ENCODE data around the gene FAM229A. TPM values are rescaled to one million over a fixed set of nuclear protein-coding genes. Genes with fewer than 3 reads are reported as not detected.

FAM229A gene
- total and polyA plus RNA-seq, 2 experiments from 2014 or later = 3.4 to 4.2 TPM

GRCh38 chr1:32376199-32376598 lies 13.9 kb upstream of the FAM229A start:
- Histone ChIP-seq H3K9me3 (ENCODE audit: low read depth) (no peaks in the 10 kb centered on the region), H3K36me3 (replicated peaks; ENCODE audit: insufficient read depth, low read depth) (no peaks in the 10 kb centered on the region), H4K20me1 (ENCODE audit: insufficient read depth, poor library complexity, severe bottlenecking) (no peaks in the 10 kb centered on the region), H3K4me2 (no peak overlapping the region), H3K4me1 (ENCODE audit: insufficient read depth) (no peaks in the 10 kb centered on the region), H3K27me3 (no peaks in the 10 kb centered on the region), H2AFZ (no peak overlapping the region), H3K4me3 (no peak overlapping the region), H3K9me2 (replicated peaks; ENCODE audit: insufficient read depth) (no peaks in the 10 kb centered on the region), H3K27ac (no peak overlapping the region), H3K79me2 (no peaks in the 10 kb centered on the region)
- WGBS (ENCODE audit: low lambda C conversion rate, missing lambda C conversion rate) = 98% methylated on average over 11 of the region's 11 CpGs
- DNase-seq (ENCODE audit: low spot score) = no peak
- TF ChIP-seq EZH2 (IDR thresholded peaks at IDR 0.05; ENCODE audit: borderline replicate concordance) (no peak), EZH2phosphoT487 (IDR thresholded peaks at IDR 0.05; ENCODE audit: low read depth, severe bottlenecking, unreplicated experiment) (no peak)
- TF ChIP-seq, protein P1, sequence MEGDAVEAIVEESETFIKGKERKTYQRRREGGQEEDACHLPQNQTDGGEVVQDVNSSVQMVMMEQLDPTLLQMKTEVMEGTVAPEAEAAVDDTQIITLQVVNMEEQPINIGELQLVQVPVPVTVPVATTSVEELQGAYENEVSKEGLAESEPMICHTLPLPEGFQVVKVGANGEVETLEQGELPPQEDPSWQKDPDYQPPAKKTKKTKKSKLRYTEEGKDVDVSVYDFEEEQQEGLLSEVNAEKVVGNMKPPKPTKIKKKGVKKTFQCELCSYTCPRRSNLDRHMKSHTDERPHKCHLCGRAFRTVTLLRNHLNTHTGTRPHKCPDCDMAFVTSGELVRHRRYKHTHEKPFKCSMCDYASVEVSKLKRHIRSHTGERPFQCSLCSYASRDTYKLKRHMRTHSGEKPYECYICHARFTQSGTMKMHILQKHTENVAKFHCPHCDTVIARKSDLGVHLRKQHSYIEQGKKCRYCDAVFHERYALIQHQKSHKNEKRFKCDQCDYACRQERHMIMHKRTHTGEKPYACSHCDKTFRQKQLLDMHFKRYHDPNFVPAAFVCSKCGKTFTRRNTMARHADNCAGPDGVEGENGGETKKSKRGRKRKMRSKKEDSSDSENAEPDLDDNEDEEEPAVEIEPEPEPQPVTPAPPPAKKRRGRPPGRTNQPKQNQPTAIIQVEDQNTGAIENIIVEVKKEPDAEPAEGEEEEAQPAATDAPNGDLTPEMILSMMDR (IDR thresholded peaks at IDR 0.05; ENCODE audit: poor library complexity) = no peak

GRCh38 chr1:32373996-32374592 lies 11.8 kb upstream of the FAM229A start:
- Histone ChIP-seq H3K27ac (no peak overlapping the region), H3K36me3 (replicated peaks; ENCODE audit: insufficient read depth, low read depth) (no peaks in the 10 kb centered on the region), H3K4me2 (no peak overlapping the region), H4K20me1 (ENCODE audit: insufficient read depth, poor library complexity, severe bottlenecking) (no peaks in the 10 kb centered on the region), H3K9me2 (replicated peaks; ENCODE audit: insufficient read depth) (no peaks in the 10 kb centered on the region), H2AFZ (no peak overlapping the region), H3K4me1 (ENCODE audit: insufficient read depth) (no peaks in the 10 kb centered on the region), H3K9me3 (ENCODE audit: low read depth) (no peaks in the 10 kb centered on the region), H3K4me3 (no peak overlapping the region), H3K79me2 (no peaks in the 10 kb centered on the region), H3K27me3 (no peaks in the 10 kb centered on the region)
- TF ChIP-seq EZH2 (IDR thresholded peaks at IDR 0.05; ENCODE audit: borderline replicate concordance) (no peak), EZH2phosphoT487 (IDR thresholded peaks at IDR 0.05; ENCODE audit: low read depth, severe bottlenecking, unreplicated experiment) (no peak)
- TF ChIP-seq, protein P1 (IDR thresholded peaks at IDR 0.05; ENCODE audit: poor library complexity) = no peak
- 76% methylated on average over 1 of the region's 1 CpG for WGBS (ENCODE audit: low lambda C conversion rate, missing lambda C conversion rate)
- no peak for DNase-seq (ENCODE audit: low spot score)

- Histone ChIP-seq H3K4me2 (no peak overlapping the region), H3K9me3 (ENCODE audit: low read depth) (no peaks in the 10 kb centered on the region), H2AFZ (no peak overlapping the region), H3K4me3 (no peak overlapping the region), H3K79me2 (no peaks in the 10 kb centered on the region), H3K9me2 (replicated peaks; ENCODE audit: insufficient read depth) (no peaks in the 10 kb centered on the region), H3K27ac (no peak overlapping the region), H4K20me1 (ENCODE audit: insufficient read depth, poor library complexity, severe bottlenecking) (no peaks in the 10 kb centered on the region), H3K4me1 (ENCODE audit: insufficient read depth) (no peaks in the 10 kb centered on the region), H3K36me3 (replicated peaks; ENCODE audit: insufficient read depth, low read depth) (no peaks in the 10 kb centered on the region), H3K27me3 (no peaks in the 10 kb centered on the region)
- no peak for DNase-seq (ENCODE audit: low spot score)
- TF ChIP-seq EZH2phosphoT487 (IDR thresholded peaks at IDR 0.05; ENCODE audit: low read depth, severe bottlenecking, unreplicated experiment) (no peak), EZH2 (IDR thresholded peaks at IDR 0.05; ENCODE audit: borderline replicate concordance) (no peak)
- TF ChIP-seq, protein P1 (IDR thresholded peaks at IDR 0.05; ENCODE audit: poor library complexity) = no peak
- WGBS (ENCODE audit: low lambda C conversion rate, missing lambda C conversion rate) = 90% methylated on average over 5 of the region's 5 CpGs
These were observed 10.0 kb upstream of the FAM229A start for GRCh38 chr1:32372149-32372756.

Data from hepatocyte (in vitro differentiated cells).